NB4 (cell line): ENCODE results near the gene GAS5.

Experiments used
- DNase-seq: peaks from one replicate; pipeline ENCODE4 v3.0.0; 2010; ENCODE audit warnings: low read depth
- H3K4me3 ChIP-seq: one replicate; pipeline ENCODE4 v1.5.1; 2011; ENCODE audit warnings: mild to moderate bottlenecking, low read depth, low read length, moderate library complexity
- MYC ChIP-seq: IDR thresholded peaks from 2 replicates; pipeline ENCODE4 v1.6.1; 2011; ENCODE audit warnings: low read depth, low read length
- POLR2A ChIP-seq: IDR thresholded peaks from 2 replicates; pipeline ENCODE4 v1.6.1; 2011; ENCODE audit warnings: mild to moderate bottlenecking; ENCODE audit not compliant: insufficient read length; ENCODE audit errors: extremely low read depth
- TF ChIP-seq, protein P1 (sequence below): IDR thresholded peaks from 2 replicates; pipeline ENCODE4 v1.6.1; 2011; ENCODE audit warnings: low read depth, low read length
- TF ChIP-seq, protein P2 (sequence below): IDR thresholded peaks from one replicate; pipeline ENCODE4 v1.5.1; 2012; ENCODE audit warnings: low read depth, low read length

Gene GAS5

DNA sequence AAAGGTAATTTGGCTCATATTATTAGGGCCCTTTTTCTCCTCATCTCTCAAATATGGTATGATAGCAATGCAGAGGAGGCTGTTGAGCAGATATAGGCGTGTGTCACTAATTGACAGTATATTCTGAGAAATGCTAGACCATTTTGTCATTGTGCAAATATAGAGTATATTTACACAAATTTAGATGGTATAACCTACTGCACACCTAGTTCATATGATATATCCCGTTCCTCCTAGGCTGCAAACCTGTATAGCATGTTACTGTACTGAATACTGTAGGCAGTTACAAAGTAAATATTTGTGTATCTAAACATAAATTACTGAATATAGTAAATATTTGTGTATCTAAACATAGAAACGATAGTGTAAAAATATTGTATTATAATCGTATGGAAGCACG is 8.9 kb upstream of the GAS5 start:
- H3K4me3 ChIP-seq = no peak overlapping the region
- TF ChIP-seq, protein P1, sequence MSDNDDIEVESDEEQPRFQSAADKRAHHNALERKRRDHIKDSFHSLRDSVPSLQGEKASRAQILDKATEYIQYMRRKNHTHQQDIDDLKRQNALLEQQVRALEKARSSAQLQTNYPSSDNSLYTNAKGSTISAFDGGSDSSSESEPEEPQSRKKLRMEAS = no peak
- TF ChIP-seq POLR2A = no peak
- TF ChIP-seq, protein P2, sequence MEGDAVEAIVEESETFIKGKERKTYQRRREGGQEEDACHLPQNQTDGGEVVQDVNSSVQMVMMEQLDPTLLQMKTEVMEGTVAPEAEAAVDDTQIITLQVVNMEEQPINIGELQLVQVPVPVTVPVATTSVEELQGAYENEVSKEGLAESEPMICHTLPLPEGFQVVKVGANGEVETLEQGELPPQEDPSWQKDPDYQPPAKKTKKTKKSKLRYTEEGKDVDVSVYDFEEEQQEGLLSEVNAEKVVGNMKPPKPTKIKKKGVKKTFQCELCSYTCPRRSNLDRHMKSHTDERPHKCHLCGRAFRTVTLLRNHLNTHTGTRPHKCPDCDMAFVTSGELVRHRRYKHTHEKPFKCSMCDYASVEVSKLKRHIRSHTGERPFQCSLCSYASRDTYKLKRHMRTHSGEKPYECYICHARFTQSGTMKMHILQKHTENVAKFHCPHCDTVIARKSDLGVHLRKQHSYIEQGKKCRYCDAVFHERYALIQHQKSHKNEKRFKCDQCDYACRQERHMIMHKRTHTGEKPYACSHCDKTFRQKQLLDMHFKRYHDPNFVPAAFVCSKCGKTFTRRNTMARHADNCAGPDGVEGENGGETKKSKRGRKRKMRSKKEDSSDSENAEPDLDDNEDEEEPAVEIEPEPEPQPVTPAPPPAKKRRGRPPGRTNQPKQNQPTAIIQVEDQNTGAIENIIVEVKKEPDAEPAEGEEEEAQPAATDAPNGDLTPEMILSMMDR = no peak
- TF ChIP-seq MYC = no peak
- DNase-seq = no peak

DNA sequence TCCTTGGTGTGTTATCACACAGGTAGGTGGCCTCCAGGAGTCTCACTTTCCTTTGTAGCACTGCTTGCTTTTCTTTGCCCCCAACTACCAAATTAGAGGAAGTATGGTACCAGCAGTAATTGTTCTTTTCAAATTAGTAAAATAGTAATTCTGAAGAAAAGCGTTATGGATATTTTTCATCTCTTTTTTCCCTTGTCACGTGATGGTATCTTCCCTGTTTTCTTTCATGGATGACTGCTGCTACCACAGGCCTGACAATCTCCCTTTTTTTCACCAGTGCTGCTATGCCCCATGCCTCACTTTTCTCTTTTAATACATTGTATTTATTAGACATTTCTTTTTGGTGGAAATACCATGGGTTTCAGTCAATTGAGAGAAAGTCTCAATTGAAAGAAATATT is 3.7 kb upstream of the GAS5 start:
- DNase-seq = no peak
- TF ChIP-seq, protein P1 = no peak
- TF ChIP-seq POLR2A = no peak
- TF ChIP-seq, protein P2 = no peak
- TF ChIP-seq MYC = no peak
- H3K4me3 ChIP-seq = no peak overlapping the region

DNA sequence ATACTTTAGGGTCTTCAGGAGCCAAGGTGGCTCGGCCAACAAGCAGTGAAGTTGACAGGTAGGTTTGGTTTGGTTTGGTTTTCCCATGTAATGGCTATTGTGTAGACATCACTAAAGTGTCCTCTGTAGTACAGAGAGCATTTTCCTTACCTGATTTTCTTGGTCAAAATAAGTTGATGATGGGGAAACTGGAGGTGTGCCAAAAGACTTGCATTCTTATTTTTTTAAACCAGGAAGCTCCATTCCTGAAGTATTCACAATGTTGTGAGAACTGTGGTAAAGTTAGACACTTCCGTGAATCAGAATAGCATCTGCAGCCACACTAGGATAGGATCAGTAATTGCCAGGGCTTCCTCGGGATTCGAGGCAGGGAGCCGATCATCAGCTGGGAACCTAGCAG is 3.3 kb upstream of the GAS5 start:
- H3K4me3 ChIP-seq = no peak overlapping the region
- no peak for DNase-seq
- TF ChIP-seq, protein P2 = no peak
- no peak for TF ChIP-seq POLR2A
- TF ChIP-seq, protein P1 = no peak
- TF ChIP-seq MYC = no peak

DNA sequence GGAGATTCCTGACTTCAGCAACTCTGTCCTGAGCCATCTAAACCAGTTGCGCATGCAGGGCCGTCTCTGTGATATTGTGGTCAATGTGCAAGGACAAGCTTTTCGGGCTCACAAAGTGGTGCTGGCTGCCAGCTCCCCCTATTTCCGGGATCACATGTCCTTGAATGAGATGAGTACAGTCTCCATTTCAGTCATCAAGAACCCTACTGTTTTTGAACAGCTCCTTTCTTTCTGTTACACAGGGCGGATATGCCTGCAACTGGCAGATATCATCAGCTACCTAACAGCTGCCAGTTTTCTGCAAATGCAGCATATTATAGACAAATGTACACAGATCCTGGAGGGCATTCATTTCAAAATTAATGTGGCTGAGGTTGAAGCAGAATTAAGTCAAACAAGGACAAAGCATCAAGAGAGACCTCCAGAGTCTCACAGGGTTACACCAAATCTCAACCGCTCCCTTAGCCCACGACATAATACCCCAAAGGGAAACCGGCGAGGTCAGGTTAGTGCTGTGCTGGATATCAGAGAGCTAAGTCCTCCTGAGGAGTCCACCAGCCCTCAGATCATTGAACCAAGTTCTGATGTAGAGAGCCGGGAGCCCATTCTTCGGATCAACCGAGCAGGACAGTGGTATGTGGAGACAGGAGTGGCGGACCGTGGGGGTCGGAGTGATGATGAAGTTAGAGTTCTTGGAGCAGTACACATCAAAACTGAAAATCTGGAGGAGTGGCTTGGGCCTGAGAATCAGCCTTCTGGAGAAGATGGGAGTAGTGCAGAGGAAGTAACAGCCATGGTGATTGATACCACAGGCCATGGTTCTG is 2.7 kb upstream of the GAS5 start:
- no peak for TF ChIP-seq POLR2A
- TF ChIP-seq, protein P1 = no peak
- TF ChIP-seq, protein P2 = no peak
- no peak for TF ChIP-seq MYC
- peak; percentile 25 for DNase-seq
- no peak overlapping the region for H3K4me3 ChIP-seq

DNA sequence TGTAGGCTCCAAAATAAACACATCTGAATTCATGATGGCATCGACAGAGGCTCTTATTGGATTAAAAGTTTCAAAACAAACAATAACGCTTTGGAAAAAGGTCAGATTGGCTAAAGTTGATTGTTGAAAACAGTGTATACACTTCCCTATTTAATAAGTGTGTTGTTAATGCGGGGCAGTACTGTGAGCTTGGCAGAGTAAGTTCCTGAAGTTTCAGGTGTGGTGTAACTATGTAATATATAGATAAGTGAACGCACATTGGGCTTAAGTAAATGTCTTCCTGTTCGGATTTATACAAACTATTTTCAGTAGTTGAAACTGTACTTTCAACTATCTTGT is 1.2 kb upstream of the GAS5 start:
- no peak for DNase-seq
- peak overlapping the region; percentile 70 for H3K4me3 ChIP-seq
- no peak for TF ChIP-seq POLR2A
- TF ChIP-seq, protein P1 = no peak
- TF ChIP-seq, protein P2 = no peak
- no peak for TF ChIP-seq MYC
